Gastrocnemius medialis (tissue), 4 donors: ENCODE data around the gene CHST11. TPM values are rescaled to one million over a fixed set of nuclear protein-coding genes. Genes with fewer than 3 reads are reported as not detected.

Source experiments
- ATAC-seq, 2 donors: fragments of 150-250 bp; one replicate each; pipeline ENCODE4 v1.9.1; 2016
- DNase-seq, 2 donors: peaks; one replicate each; pipeline ENCODE4 v3.0.0-alpha.2; 2019
- H3K27ac ChIP-seq, 4 donors: fragments of 200-600 bp; sonication (generic); 1 replicate in 1 of 4; 2 replicates in 3 of 4; pipeline ENCODE4 v1.5.1; 2016 to 2018; ENCODE audit warnings: mild to moderate bottlenecking in 2 of 4, moderate library complexity in 1 of 4
- H3K27me3 ChIP-seq, 3 donors: fragments of 200-600 bp; sonication (generic) in 2 of 3; 1 replicate in 1 of 3; 2 replicates in 2 of 3; pipeline versions ENCODE4 v1.5.1 to v1.6.0; 2016 to 2019; ENCODE audit warnings: mild to moderate bottlenecking in 1 of 3, moderate library complexity in 1 of 3
- H3K36me3 ChIP-seq, 2 donors: fragments of 200-600 bp; sonication (generic) in 1 of 2; one replicate each; pipeline ENCODE4 v1.5.1; 2017 to 2018
- H3K4me1 ChIP-seq, 2 donors: fragments of 200-600 bp; sonication (generic) in 1 of 2; one replicate each; pipeline ENCODE4 v1.5.1; 2016 to 2017; ENCODE audit warnings: mild to moderate bottlenecking in 2 of 2
- H3K4me3 ChIP-seq, 4 donors: fragments of 200-600 bp; sonication (generic) in 3 of 4; 1 replicate in 1 of 4; 2 replicates in 3 of 4; pipeline ENCODE4 v1.5.1; 2016 to 2019; ENCODE audit warnings: mild to moderate bottlenecking in 2 of 4
- H3K9me3 ChIP-seq, 3 donors: fragments of 200-600 bp; sonication (generic) in 2 of 3; 1 replicate in 1 of 3; 2 replicates in 2 of 3; pipeline ENCODE4 v1.5.1; 2016 to 2019
- POLR2A ChIP-seq, 2 donors: fragments of 450-650 bp; IDR thresholded peaks; one replicate each; pipeline ENCODE4 v1.6.1; 2017; ENCODE audit warnings: antibody characterized with exemption in 2 of 2, mild to moderate bottlenecking in 2 of 2, moderate library complexity in 2 of 2
- in situ Hi-C, 4 donors: fragments of 200-750 bp; cut with MboI; loops; one replicate each; pipeline versions ENCODE4 v1.15.0 to v1.8.0; 2017; ENCODE audit warnings: low sequenced_read_pairs in 4 of 4
- intact Hi-C: fragments of 100-400 bp; cut with DNase I; formaldehyde crosslinking; loops from one replicate; pipeline ENCODE4 v1.15.1; 2023; ENCODE audit warnings: low total_unique reads
- total RNA-seq, 4 donors: library from RNA; depleted of rRNA; stranded (reverse); fragments of >200 nt; gene quantifications; one replicate each; pipeline versions ENCODE4 v1.1.0 to v1.2.3, GENCODE V29; 2016
- TF ChIP-seq, protein P1 (sequence below), 5 experiments: fragments of 450-650 bp in 3 of 5; fragments of 200-600 bp in 2 of 5; sonication (generic) in 2 of 5; IDR thresholded peaks in 4 of 5; conservative IDR thresholded peaks in 1 of 5; 1 replicate in 4 of 5; 2 replicates in 1 of 5; pipeline ENCODE4 v1.5.1; 2016 to 2019; ENCODE audit warnings: antibody characterized with exemption in 5 of 5, mild to moderate bottlenecking in 3 of 5, moderate library complexity in 3 of 5

The CHST11 gene
- total RNA-seq, 4 donors from 2014 or later, result 0.17 to 2.1 (median 1.4) TPM

DNA sequence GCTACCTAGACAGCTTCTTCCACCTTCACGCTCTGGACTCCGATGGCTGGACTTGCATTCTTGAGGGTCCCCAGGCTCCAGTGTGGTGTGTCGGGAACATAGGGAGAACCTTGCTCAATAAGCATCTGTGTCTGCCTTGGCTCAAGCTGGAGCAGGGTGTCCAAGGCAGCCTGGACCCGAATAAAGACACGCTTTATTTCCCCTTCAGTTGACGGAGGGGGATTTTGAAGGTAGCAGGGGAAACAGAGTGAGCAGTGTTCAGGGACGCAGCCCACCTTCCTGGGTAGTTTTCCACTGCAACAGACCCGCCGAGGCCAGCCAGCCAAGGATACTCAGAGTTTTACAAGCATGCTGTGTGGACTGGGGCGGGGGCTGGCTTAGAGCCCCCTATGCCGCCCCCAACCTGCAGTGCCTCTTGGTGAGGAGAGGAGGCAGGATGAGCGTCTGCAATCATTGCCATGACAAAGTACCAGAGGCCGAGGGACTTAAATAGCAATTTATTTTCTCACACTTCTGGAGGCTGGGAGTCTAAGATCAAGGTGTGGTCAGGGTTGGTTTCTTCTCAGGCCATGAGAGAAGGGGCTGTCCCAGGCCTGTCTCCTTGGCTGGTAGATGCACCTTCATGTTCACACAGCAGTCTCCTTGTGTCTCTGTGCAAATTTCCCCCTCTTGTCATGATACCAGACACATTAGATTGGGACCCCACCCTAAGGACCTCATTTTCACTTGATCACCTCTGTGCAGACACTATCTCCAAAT, 201.2 kb downstream of the CHST11 start:
- TF ChIP-seq, protein P1, sequence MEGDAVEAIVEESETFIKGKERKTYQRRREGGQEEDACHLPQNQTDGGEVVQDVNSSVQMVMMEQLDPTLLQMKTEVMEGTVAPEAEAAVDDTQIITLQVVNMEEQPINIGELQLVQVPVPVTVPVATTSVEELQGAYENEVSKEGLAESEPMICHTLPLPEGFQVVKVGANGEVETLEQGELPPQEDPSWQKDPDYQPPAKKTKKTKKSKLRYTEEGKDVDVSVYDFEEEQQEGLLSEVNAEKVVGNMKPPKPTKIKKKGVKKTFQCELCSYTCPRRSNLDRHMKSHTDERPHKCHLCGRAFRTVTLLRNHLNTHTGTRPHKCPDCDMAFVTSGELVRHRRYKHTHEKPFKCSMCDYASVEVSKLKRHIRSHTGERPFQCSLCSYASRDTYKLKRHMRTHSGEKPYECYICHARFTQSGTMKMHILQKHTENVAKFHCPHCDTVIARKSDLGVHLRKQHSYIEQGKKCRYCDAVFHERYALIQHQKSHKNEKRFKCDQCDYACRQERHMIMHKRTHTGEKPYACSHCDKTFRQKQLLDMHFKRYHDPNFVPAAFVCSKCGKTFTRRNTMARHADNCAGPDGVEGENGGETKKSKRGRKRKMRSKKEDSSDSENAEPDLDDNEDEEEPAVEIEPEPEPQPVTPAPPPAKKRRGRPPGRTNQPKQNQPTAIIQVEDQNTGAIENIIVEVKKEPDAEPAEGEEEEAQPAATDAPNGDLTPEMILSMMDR (IDR thresholded peaks at IDR 0.05 in 4 of 5, conservative IDR thresholded peaks at IDR 0.05 in 1 of 5), result no peak
- TF ChIP-seq POLR2A (IDR thresholded peaks at IDR 0.05), result no peak
- no peaks in the 10 kb centered on the region for H3K4me1 ChIP-seq
- no peak overlapping the region for H3K27ac ChIP-seq
- ATAC-seq, result no peak
- no peaks in the 10 kb centered on the region for H3K9me3 ChIP-seq
- H3K27me3 ChIP-seq, result no peaks in the 10 kb centered on the region
- H3K36me3 ChIP-seq, result no peaks in the 10 kb centered on the region
- in situ Hi-C loops, result no loop called here
- intact Hi-C loops, result loop anchor here (2.0 kb wide), 1 partner anchor 15 kb away; no protein-coding TSS in a partner anchor
- no peak for DNase-seq
- H3K4me3 ChIP-seq, result no peak overlapping the region

DNA sequence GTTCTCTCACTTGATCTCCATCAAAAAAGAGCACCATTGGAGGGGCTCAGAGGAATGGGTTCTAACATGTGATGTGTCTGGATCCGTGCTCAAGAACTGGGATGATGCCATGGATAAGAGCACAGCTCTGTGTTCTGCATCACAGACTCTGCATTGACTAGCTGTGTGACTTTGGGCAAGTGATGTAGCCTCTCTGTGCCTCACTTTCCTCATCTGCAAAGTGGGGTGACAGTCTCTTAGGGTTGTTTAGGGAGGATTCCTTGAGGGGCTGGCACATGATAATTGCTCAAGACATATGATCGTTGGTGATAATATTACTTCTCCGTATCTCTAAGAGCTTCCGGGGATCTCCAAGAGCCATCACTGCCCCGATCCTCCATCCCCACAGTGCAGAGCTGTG, 202.3 kb downstream of the CHST11 start:
- intact Hi-C loops, result no loop called here
- no peak for DNase-seq
- Histone ChIP-seq H3K36me3 (no peaks in the 10 kb centered on the region), H3K27me3 (no peaks in the 10 kb centered on the region), H3K27ac (no peak overlapping the region), H3K9me3 (no peaks in the 10 kb centered on the region), H3K4me1 (no peaks in the 10 kb centered on the region), H3K4me3 (no peak overlapping the region)
- TF ChIP-seq, protein P1 (IDR thresholded peaks at IDR 0.05 in 4 of 5, conservative IDR thresholded peaks at IDR 0.05 in 1 of 5), result no peak
- no peak for TF ChIP-seq POLR2A (IDR thresholded peaks at IDR 0.05)
- ATAC-seq, result no peak
- in situ Hi-C loops, result no loop called here

DNA sequence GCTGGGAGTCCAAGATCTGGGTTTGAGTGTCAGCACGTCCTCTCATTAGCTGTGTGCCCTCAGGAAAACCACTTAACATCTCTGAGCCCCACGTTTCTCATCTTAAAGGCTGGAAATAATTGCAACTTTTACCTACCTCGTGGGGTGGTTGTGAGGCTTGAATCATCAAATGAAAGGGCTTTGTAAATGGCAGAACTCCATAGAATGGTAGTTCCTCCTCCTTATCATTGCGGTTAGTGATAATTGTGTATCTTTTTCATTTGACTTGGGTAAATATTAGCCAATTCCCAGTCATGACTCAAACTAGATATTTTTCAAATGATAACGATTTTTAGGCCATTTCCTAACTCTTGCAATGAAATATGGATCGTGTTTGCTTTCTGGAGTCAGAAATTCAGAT, 205.5 kb downstream of the CHST11 start:
- H3K27ac ChIP-seq, result no peak overlapping the region
- H3K9me3 ChIP-seq, result no peaks in the 10 kb centered on the region
- intact Hi-C loops (no loop called here), in situ Hi-C loops (no loop called here)
- TF ChIP-seq POLR2A (IDR thresholded peaks at IDR 0.05), result no peak
- TF ChIP-seq, protein P1 (IDR thresholded peaks at IDR 0.05 in 4 of 5, conservative IDR thresholded peaks at IDR 0.05 in 1 of 5), result no peak
- no peaks in the 10 kb centered on the region for H3K36me3 ChIP-seq
- no peak for DNase-seq
- no peaks in the 10 kb centered on the region for H3K27me3 ChIP-seq
- ATAC-seq, result no peak
- no peaks in the 10 kb centered on the region for H3K4me1 ChIP-seq
- H3K4me3 ChIP-seq, result no peak overlapping the region

DNA sequence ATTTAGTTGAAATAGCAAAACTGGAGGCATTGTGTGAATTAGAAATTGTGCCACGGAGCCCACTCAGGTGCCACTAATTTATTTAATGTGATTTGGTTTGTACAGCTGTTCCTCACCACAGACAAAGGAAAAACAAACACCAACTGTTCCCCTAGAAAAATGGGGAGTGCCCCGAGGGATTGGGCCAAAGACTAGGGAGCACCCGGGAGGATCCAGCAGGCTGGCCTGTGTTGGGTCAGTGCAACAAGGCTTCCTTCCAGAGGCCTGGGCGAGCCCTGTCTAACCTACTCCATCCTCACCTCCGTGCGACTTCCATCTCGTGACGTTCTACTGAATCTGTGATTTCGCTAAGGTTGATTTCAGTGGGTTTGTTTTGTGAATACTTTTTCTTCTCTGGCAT, 206.2 kb downstream of the CHST11 start:
- H3K4me1 ChIP-seq, result no peaks in the 10 kb centered on the region
- H3K36me3 ChIP-seq, result no peaks in the 10 kb centered on the region
- DNase-seq (no peak), ATAC-seq (no peak)
- H3K9me3 ChIP-seq, result no peaks in the 10 kb centered on the region
- in situ Hi-C loops, result no loop called here
- H3K27ac ChIP-seq, result no peak overlapping the region
- intact Hi-C loops, result no loop called here
- H3K4me3 ChIP-seq, result no peak overlapping the region
- no peaks in the 10 kb centered on the region for H3K27me3 ChIP-seq
- TF ChIP-seq POLR2A (IDR thresholded peaks at IDR 0.05), result no peak
- TF ChIP-seq, protein P1 (IDR thresholded peaks at IDR 0.05 in 4 of 5, conservative IDR thresholded peaks at IDR 0.05 in 1 of 5), result no peak
